ENCODE results near the gene TFAP2A.

TFAP2A gene

DNA sequence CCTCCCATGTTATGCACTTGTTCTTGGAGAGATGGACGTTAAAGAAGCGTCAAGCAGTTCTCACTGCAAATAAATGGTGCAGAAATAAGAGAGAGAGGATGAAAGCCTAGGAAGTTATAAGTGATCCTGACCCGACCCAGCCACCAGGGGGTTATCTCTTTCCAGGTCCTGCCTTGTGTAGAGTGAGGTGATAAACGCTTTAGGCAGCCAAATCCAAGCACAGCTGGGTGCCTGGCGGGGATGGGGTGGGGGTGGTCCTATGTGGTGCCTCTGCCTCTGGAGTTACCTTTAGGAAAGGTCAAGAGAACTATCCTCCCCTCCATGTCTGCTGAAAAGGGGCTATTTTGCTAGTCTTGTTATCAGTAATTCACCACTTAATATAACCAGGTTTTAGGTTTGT lies 9.2 kb upstream of the TFAP2A start:
- Histone ChIP-seq H3K27ac (ENCODE audit: low read depth, low read length) (no peak overlapping the region), H3K9me2 (replicated peaks; ENCODE audit: insufficient read depth, low read length) (no peaks in the 10 kb centered on the region), H4K20me1 (ENCODE audit: low read depth, low read length) (no peaks in the 10 kb centered on the region), H3K9ac (ENCODE audit: low read length) (no peak overlapping the region), H3K27me3 (ENCODE audit: low read length) (no peaks in the 10 kb centered on the region), H3K79me2 (ENCODE audit: insufficient read depth, low read length) (no peaks in the 10 kb centered on the region), H3K4me3 (ENCODE audit: insufficient read depth, low read length, poor library complexity, severe bottlenecking) (no peak overlapping the region), H3K4me2 (ENCODE audit: low read depth, low read length, poor library complexity, severe bottlenecking) (no peak overlapping the region), H2AFZ (ENCODE audit: low read depth, low read length, severe bottlenecking) (no peak overlapping the region), H3F3A (ENCODE audit: insufficient read depth) (no peaks in the 10 kb centered on the region), H3K36me3 (ENCODE audit: low read length) (no peaks in the 10 kb centered on the region), H3K9me3 (ENCODE audit: insufficient read depth, low read length) (no peaks in the 10 kb centered on the region)
- TF ChIP-seq EZH2phosphoT487 (conservative IDR thresholded peaks at IDR 0.05; ENCODE audit: low read length), result no peak
- TF ChIP-seq, protein P1, sequence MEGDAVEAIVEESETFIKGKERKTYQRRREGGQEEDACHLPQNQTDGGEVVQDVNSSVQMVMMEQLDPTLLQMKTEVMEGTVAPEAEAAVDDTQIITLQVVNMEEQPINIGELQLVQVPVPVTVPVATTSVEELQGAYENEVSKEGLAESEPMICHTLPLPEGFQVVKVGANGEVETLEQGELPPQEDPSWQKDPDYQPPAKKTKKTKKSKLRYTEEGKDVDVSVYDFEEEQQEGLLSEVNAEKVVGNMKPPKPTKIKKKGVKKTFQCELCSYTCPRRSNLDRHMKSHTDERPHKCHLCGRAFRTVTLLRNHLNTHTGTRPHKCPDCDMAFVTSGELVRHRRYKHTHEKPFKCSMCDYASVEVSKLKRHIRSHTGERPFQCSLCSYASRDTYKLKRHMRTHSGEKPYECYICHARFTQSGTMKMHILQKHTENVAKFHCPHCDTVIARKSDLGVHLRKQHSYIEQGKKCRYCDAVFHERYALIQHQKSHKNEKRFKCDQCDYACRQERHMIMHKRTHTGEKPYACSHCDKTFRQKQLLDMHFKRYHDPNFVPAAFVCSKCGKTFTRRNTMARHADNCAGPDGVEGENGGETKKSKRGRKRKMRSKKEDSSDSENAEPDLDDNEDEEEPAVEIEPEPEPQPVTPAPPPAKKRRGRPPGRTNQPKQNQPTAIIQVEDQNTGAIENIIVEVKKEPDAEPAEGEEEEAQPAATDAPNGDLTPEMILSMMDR (IDR thresholded peaks at IDR 0.05; ENCODE audit: insufficient read depth, low read length, poor library complexity, severe bottlenecking), result no peak

DNA sequence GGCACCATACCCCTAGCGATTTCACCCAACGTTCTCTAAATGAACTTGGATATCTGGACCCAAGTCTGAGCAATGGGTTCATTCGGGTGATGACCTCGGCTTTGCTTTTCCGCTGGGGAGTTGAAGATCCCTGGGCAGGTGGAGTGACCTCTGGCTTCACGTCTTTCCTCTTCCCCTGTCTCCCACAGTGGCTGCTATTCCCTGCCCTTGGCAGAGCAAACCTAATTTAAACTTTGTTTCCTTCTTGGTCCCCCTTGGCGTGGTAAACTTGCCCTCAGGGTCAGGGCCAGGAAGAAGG lies 7.8 kb upstream of the TFAP2A start:
- Histone ChIP-seq H3K9me2 (replicated peaks; ENCODE audit: insufficient read depth, low read length) (no peaks in the 10 kb centered on the region), H3K4me2 (ENCODE audit: low read depth, low read length, poor library complexity, severe bottlenecking) (no peak overlapping the region), H3K27ac (ENCODE audit: low read depth, low read length) (no peak overlapping the region), H3K9me3 (ENCODE audit: insufficient read depth, low read length) (no peaks in the 10 kb centered on the region), H3K4me3 (ENCODE audit: insufficient read depth, low read length, poor library complexity, severe bottlenecking) (no peak overlapping the region), H3K27me3 (ENCODE audit: low read length) (no peaks in the 10 kb centered on the region), H3K79me2 (ENCODE audit: insufficient read depth, low read length) (no peaks in the 10 kb centered on the region), H3F3A (ENCODE audit: insufficient read depth) (no peaks in the 10 kb centered on the region), H4K20me1 (ENCODE audit: low read depth, low read length) (no peaks in the 10 kb centered on the region), H2AFZ (ENCODE audit: low read depth, low read length, severe bottlenecking) (no peak overlapping the region), H3K36me3 (ENCODE audit: low read length) (no peaks in the 10 kb centered on the region), H3K9ac (ENCODE audit: low read length) (no peak overlapping the region)
- TF ChIP-seq, protein P1 (IDR thresholded peaks at IDR 0.05; ENCODE audit: insufficient read depth, low read length, poor library complexity, severe bottlenecking), result no peak
- TF ChIP-seq EZH2phosphoT487 (conservative IDR thresholded peaks at IDR 0.05; ENCODE audit: low read length), result no peak

DNA sequence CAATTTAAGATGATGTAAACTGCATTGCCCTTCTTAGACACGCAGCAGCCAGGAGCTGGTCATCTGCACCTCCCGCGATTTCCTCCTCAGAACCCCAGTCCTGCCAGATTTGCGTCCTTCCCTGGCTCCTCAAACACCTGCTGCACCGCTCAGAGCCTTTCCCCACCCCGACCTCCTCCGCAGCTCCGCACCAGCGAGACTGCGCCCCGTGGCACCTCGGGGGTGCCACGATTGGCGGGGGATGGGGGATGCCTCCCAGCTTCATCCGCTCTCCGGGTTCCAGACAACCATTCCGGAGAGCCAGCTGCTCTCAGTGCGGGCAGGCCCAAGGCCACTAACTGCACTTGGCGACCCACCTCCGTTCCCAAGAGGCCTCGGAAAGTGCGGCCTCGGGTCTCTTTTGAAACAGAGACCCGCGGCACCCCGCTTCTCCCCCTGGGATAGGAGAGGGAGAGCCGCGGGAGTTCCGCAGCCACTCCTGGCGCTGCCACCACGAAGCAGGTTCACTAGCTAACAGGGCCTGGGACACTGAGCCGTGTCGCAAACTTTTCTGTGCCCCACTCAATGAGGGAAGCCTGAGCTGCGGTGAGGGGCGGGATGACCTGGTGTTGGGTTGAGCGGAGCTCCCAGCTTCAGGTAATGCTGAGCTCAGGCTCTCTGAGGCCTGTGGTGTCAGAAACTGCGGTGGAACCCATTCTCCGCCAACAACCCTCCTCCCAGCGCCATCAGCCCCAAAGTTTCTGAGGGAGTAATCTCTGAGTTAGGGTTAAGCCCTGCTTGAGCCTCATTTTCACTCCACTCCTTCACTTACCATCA lies 7.3 kb upstream of the TFAP2A start:
- no peak for TF ChIP-seq EZH2phosphoT487 (conservative IDR thresholded peaks at IDR 0.05; ENCODE audit: low read length)
- TF ChIP-seq, protein P1 (IDR thresholded peaks at IDR 0.05; ENCODE audit: insufficient read depth, low read length, poor library complexity, severe bottlenecking), result no peak
- H3F3A ChIP-seq (ENCODE audit: insufficient read depth), result no peaks in the 10 kb centered on the region
- H3K9me3 ChIP-seq (ENCODE audit: insufficient read depth, low read length), result no peaks in the 10 kb centered on the region
- H3K79me2 ChIP-seq (ENCODE audit: insufficient read depth, low read length), result no peaks in the 10 kb centered on the region
- no peaks in the 10 kb centered on the region for H4K20me1 ChIP-seq (ENCODE audit: low read depth, low read length)
- no peaks in the 10 kb centered on the region for H3K27me3 ChIP-seq (ENCODE audit: low read length)
- no peak overlapping the region for H3K27ac ChIP-seq (ENCODE audit: low read depth, low read length)
- no peak overlapping the region for H3K4me3 ChIP-seq (ENCODE audit: insufficient read depth, low read length, poor library complexity, severe bottlenecking)
- no peak overlapping the region for H3K4me2 ChIP-seq (ENCODE audit: low read depth, low read length, poor library complexity, severe bottlenecking)
- H3K36me3 ChIP-seq (ENCODE audit: low read length), result no peaks in the 10 kb centered on the region
- no peaks in the 10 kb centered on the region for H3K9me2 ChIP-seq (replicated peaks; ENCODE audit: insufficient read depth, low read length)
- no peak overlapping the region for H2AFZ ChIP-seq (ENCODE audit: low read depth, low read length, severe bottlenecking)
- H3K9ac ChIP-seq (ENCODE audit: low read length), result no peak overlapping the region

All from SU-DHL-6 (cell line).